Measurements from ENCODE around the gene GLYR1.
A peak's percentile ranks its signal among the peaks of the same experiment; 100 is the strongest.

GLYR1 gene

DNA sequence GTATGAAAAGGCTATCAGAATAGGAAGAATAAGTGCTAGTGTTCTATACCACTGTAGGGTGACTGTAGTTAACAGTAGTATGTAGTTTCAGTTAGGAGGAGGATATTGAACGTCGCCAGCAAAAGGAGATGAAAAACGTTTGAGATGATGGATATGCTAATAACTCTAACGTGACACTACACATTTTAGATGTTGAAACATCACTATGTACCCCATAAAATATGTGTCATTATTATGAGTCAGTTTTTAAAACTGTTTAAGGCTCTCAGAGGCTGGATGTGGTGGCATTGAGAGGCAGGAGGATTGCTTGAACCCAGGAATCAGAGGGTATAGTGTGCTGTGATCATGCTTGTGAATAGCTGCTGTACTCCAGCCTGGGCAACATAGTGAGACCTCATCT is 32.0 kb upstream of the GLYR1 start:
- DNase-seq = no peak

DNA sequence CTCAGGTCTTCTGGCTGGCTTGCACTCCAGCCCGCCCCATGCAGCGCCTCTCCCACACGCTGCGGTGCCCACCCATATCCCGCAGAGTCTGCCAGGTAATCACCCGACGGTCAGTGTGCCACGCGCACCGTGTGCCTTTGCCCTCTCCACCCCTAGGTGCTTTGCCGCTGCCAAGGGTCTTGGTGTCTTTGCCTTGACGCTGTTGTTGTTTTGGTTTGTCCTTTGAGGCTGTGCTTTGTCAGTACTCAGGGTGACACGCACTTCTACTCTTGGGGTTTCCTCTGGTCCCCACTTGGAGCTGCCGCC is 30.2 kb upstream of the GLYR1 start:
- DNase-seq = no peak

DNA sequence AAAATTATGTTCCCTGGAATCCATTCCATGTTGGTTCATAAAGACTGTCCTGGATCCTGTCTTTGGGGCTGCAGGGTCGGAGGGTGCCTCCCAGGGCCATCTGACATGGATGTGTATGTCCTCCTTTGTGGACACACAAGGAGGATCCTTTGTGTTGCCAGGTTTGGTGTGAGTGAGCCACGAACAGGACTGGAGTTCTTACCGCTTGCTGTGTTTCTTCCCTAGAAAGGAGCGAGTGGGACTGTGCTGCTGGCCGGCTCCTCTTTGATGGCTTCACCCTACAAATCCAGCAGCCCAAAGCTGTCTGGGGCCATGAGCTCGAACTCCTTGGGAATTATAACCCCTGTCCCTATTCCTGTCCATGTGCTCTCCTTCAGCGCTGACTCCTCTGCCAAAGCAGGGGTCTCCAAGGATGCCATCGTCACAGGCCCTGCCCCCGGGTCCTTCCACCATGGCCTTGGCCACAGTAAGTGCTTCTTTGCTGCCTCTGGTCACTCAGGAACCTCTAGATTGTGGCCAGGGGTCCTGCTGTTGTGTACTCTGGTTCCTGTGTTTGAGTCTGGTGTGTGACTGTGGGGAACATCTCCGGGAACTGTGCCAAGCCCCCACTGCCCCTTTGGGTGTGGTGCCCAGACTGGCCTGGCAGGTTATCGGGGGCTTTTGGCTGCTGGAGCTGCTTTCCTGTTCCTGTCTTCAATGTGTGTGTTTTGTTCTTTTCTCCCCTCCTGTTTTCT is 29.7 kb upstream of the GLYR1 start:
- DNase-seq = no peak

DNA sequence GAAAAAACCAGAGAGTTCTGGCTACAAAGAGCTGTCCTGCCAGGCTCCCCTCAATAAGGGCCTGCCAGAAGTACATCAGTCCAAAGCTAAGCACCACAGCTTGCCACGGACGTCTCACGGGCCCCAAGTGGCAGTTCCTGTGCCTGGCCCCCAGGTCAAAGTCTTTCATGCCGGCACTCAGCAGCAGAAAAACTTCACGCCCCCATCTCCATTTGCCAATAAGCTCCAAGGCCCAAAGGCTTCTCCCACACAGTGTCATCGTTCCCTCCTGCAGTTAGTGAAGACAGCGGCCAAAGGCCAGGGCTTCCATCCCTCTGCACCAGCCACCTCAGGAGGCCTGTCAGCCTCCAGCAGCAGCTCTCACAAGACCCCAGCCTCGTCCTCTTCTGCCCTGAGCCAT is 27.6 kb upstream of the GLYR1 start:
- no peak for DNase-seq

- no peak for DNase-seq
Measured at GRCh38 chr16:4873091-4873490, 26.0 kb upstream of the GLYR1 start.

DNA sequence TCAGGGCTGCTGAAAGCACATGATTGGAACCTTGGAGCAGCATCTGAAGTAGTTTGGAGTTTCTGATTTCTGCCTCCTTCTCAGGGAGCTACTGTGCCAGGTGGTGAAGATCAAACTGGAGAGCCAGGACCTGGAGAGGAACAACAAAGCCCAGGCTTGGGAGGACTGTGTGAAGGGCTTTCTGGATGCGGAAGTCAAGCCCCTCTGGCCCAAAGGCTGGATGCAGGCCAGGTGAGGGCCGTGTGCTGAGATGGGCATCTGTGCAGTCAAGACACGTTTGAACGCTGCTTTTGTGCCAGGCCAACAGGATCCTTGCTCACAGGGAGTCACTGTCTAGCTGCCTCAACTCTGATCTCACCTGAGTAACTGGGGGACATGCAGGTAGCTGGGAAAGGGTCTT is 24.0 kb upstream of the GLYR1 start:
- DNase-seq = no peak

DNA sequence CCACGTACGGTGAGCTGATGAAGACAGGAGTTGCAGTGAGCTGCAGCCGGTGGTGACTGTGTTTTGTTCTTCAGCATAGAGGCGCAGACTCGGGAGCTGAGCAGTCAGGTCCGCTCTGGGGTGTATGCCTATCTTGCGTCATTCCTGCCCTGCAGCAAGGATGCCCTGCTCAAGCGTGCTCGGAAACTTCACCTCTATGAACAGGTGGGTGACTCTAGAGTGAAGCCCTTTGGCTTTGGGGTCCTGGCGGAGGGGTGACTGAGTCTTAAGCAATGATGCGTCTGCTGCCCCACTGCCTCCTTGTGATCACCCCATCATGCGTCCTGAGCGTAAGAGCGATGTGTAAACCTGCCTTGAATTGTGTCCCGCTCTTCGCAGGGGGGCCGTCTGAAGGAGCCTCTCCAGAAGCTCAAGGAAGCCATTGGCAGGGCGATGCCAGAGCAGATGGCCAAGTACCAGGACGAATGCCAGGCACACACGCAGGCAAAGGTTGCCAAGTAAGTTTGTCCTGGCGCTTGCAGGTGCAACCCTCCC is 23.1 kb upstream of the GLYR1 start:
- no peak for DNase-seq

DNA sequence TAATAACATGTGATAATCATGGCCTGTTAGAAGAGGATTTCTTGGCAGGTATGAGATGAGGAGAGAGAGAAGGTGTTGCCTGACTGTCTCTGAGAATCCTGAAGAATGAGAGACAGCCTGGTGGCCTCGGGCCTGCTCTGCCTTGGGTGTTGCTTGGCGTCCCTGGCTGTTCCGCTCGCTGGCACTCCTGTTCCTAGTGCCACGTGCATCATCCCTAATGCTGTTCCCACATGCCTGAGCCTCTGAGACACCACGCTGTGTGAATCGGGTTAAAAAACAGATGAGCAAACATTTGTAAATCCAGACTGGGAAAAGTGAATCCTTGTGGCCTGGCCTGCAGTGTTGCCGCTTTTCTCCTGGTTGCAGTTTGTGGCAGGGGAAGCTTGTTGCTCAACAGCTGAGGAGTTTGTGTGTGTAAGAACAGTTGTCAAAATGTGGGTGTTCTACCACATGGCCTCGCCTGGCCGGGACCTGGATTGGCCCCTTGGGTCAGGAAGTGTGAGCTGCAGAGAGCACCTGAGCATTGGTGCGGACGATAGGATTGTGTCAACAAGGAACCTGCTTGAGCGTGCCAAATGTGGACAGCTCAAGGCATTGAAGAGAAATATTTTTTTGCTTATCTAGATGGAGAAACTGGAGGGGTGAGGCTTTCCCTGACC is 22.2 kb upstream of the GLYR1 start:
- DNase-seq = no peak

- no peak for DNase-seq
Measured at GRCh38 chr16:4868535-4868934, 21.4 kb upstream of the GLYR1 start.

GRCh38 chr16:4868026-4868425 is 20.9 kb upstream of the GLYR1 start:
- DNase-seq = no peak

DNA sequence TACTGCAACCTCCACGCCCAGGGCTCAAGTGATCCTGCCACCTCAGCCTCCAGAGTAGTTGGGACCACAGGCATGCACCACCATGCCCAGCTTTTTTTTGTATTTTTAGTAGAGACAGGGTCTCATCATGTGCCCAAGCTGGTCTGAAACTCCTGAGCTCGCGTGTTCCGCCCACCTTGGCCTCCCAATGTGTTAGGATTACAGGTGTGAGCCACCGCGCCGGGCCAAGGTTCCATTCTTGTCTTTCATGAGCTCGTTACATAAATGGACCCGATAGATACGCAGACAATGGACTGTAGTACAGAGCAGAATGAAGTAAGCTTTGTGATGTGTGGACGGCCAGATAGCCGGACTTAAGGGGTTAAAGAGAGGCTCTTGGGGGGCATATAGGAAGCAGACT is 19.5 kb upstream of the GLYR1 start:
- no peak for DNase-seq

DNA sequence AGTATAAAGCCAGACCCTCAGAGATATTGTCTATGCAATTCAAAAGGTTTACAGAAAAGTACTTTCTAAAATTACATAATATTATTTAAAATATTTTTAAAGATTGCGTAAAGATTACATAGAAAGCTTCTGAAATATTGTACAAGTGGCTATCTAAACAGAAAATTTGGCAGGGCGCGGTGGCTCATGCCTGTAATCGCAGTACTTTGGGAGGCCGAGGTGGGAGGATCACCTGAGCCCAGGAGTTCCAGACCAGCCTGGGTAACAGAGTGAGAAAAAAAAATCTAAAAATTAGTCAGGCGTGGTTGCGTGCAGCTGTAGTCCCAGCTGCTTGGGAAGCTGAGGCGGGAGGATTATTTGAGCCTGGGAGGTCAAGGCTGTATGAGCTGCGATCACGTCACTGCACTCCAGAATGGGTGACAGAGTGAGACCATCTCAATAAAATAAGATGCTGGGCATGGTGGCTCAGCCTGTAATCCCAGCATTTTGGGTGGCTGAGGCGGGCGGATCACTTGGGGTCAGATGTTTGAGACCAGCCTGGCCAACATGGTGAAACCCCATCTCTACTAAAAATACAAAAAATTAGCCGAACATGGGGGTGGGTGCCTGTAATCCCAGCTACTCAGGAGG is 18.3 kb upstream of the GLYR1 start:
- DNase-seq = no peak

DNA sequence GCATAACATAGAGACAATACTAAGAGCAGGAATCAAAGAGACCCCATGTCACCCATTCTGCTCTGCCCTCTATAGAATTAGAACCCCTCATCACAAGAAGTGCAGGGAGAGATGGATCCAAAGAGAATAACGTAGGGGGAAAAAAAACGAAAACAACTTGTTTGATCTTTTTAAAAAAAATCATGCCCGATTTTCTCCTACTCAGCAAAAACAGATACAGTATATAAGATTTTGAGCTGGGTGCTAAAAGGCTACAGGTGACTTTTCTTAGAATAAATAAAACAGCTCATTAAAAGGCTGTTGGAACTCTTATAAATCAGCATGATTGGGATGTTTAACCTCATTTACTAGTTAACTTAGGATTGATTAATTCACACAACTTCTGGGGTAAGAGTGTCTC is 17.6 kb upstream of the GLYR1 start:
- DNase-seq = no peak

GRCh38 chr16:4862639-4863038 is 15.6 kb upstream of the GLYR1 start:
- no peak for DNase-seq

DNA sequence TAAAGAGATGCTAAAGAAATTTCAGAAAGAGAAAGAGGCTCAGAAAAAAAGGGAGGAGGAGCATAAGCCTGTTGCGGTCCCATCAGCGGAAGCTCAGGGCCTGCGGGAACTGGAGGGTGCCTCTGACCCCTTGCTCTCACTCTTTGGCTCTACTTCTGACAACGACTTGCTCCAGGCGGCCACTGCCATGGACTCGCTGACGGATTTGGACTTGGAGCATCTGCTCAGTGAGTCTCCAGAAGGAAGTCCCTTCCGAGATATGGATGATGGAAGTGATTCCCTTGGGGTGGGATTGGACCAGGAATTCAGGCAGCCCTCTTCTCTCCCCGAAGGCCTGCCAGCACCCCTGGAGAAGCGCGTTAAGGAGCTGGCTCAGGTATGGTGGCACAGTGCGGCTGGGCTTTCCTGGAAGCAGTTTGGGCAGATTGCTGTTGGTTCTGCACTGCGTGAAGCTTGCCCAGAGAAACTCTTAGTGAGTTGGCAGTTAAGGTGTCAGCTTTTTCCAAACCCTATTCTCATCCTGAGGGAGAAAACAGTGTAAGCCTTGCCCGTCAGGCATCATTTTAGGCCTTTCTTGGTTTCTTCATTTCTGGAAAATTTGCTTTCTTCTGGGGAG is 13.7 kb upstream of the GLYR1 start:
- no peak for DNase-seq

DNA sequence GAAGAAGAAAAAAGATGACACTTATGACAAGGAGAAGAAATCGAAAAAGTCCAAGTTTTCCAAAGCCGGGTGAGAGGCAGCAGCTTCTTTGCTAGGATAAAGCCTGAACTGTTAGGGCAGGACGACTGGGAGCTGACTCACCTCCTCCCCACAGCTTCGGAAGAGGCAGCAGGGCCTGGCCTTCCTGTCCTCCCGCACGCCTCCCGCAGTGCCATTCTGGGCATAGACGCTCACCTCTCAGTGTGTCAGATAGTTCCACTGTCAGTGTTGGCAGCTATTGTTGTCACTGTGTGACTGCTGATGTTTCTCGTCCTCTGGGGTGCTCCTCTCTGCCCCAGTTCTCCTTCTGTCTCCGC is 12.8 kb upstream of the GLYR1 start:
- DNase-seq = no peak

- DNase-seq = no peak
Measured at GRCh38 chr16:4859190-4859899, 12.3 kb upstream of the GLYR1 start.

- DNase-seq = no peak
Measured at GRCh38 chr16:4855804-4856203, 8.7 kb upstream of the GLYR1 start.

GRCh38 chr16:4855371-4855770 is 8.3 kb upstream of the GLYR1 start:
- DNase-seq = no peak

- DNase-seq = no peak
Measured at GRCh38 chr16:4852221-4852872, 5.3 kb upstream of the GLYR1 start.

GRCh38 chr16:4850211-4850610 is 3.1 kb upstream of the GLYR1 start:
- DNase-seq = no peak

DNA sequence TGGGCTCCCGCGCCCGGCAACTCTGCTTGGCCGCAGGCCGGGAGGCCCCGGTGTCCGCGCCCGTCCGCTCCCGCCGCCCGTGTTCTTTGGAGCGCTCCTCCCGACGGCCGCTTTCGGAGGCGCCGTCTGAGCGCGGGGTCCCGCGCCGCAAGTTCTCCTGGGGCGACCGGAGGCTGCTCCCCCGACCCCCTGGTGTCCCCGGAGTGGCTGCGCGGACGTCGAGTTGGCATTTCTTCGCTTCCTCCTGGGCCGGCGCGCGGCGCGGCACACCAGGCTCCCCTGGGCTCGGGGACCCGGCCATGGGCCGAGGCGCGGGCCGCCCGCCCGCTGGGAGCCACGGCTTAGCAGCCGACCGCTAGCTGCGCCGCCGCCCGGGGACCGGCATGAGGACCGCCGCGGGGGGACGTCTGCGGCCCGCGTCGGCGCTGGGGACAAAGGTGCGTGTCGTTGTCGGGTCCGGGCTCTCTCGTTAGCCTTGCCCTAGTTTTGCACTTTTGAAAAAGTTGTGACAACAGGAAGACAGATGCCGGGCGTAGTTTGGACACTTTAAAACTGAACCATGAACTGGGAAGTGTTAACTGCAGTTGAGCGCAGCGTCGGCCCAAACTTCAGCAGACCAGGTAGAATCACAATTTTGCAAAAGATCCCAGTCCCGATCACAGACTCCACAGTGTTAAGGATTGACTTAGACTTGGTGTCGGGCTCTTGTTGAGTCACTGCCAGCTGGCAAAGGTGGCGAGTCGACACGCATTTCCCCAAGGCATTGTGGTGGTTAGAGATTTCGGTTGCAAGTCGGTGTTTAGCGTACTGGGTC is 893 bp upstream of the GLYR1 start:
- peak; percentile 54 for DNase-seq
